NT2/D1 (cell line): ENCODE results near the gene KDR.

Experiments
- DNase-seq: peaks from one replicate; pipeline ENCODE4 v3.0.0-alpha.2; 2011; ENCODE audit warnings: low read depth, low spot score
- H3K27me3 ChIP-seq: 2 replicates; pipeline ENCODE4 v1.6.0; 2011; ENCODE audit warnings: mild to moderate bottlenecking; ENCODE audit not compliant: insufficient read length, insufficient read depth
- H3K36me3 ChIP-seq: 2 replicates; pipeline ENCODE4 v1.6.1; 2011; ENCODE audit warnings: mild to moderate bottlenecking, low read length, mixed read lengths; ENCODE audit not compliant: insufficient read depth, insufficient read length
- H3K4me1 ChIP-seq: 2 replicates; pipeline ENCODE4 v1.5.1; 2011; ENCODE audit not compliant: insufficient read depth, insufficient read length
- H3K4me3 ChIP-seq: 2 replicates; pipeline ENCODE4 v1.5.1; 2011; ENCODE audit warnings: low read depth; ENCODE audit not compliant: insufficient read length
- H3K9ac ChIP-seq: 2 replicates; pipeline ENCODE4 v1.6.0; 2011; ENCODE audit warnings: low read depth; ENCODE audit not compliant: insufficient read length
- H3K9me3 ChIP-seq: 2 replicates; pipeline ENCODE4 v1.5.1; 2011; ENCODE audit warnings: mild to moderate bottlenecking, low read length; ENCODE audit not compliant: insufficient read depth
- SUZ12 ChIP-seq: IDR thresholded peaks from 2 replicates; pipeline ENCODE4 v1.6.1; 2011; ENCODE audit not compliant: insufficient read length, insufficient read depth; ENCODE audit errors: extremely low read depth
- YY1 ChIP-seq: IDR thresholded peaks from 2 replicates; pipeline ENCODE4 v1.6.1; 2011; ENCODE audit not compliant: insufficient read length, insufficient read depth
- ZNF274 ChIP-seq: IDR thresholded peaks from 2 replicates; pipeline ENCODE4 v1.6.1; 2011; ENCODE audit warnings: mild to moderate bottlenecking, low read depth, low read length

KDR gene

DNA sequence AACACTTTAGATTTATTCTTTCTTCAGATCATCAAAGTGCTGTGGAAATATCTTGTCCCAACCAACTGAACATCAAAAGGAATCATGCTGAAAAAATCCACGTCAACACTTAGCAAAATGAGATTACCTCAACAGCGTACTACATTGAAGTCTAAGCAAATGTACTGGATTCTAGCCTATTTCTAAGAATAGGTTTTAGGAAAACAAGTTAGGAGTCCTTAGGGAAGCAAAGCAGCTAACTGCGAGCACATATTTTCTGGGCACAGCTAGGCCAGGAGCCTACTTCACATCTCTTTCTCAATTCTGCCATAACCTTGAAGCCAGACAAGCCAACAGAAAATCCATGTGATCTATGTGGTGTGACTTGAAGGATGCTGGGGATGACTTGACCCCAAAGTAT lies 22.2 kb downstream of the KDR start:
- no peaks in the 10 kb centered on the region for H3K9me3 ChIP-seq
- TF ChIP-seq SUZ12 (no peak), YY1 (no peak), ZNF274 (no peak)
- no peak overlapping the region for H3K4me3 ChIP-seq
- no peaks in the 10 kb centered on the region for H3K36me3 ChIP-seq
- no peaks in the 10 kb centered on the region for H3K4me1 ChIP-seq
- no peak for DNase-seq
- no peaks in the 10 kb centered on the region for H3K27me3 ChIP-seq
- H3K9ac ChIP-seq: no peak overlapping the region

DNA sequence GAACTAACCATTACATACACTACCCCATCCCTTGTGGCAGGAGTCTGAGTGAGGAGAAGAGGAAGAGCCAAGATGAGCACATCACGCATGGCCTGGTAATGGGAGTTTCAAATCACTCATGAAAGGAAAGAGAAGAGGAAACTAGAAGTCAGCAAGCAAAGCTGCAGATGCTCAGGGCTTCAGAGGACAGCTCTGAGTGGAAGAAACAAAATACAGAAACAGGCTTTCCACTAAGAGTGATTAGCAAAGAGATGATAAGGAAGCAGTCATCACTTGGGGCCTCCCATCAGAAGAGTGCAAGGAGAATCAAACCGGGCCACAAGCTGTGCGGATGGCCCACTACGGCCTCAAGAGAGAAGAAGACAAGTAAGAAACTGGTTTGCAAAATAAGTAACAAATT lies 25.6 kb downstream of the KDR start:
- no peaks in the 10 kb centered on the region for H3K27me3 ChIP-seq
- no peaks in the 10 kb centered on the region for H3K4me1 ChIP-seq
- H3K36me3 ChIP-seq: no peaks in the 10 kb centered on the region
- no peak for DNase-seq
- no peaks in the 10 kb centered on the region for H3K9me3 ChIP-seq
- no peak overlapping the region for H3K9ac ChIP-seq
- TF ChIP-seq YY1: no peak
- no peak for TF ChIP-seq SUZ12
- no peak for TF ChIP-seq ZNF274
- H3K4me3 ChIP-seq: no peak overlapping the region

DNA sequence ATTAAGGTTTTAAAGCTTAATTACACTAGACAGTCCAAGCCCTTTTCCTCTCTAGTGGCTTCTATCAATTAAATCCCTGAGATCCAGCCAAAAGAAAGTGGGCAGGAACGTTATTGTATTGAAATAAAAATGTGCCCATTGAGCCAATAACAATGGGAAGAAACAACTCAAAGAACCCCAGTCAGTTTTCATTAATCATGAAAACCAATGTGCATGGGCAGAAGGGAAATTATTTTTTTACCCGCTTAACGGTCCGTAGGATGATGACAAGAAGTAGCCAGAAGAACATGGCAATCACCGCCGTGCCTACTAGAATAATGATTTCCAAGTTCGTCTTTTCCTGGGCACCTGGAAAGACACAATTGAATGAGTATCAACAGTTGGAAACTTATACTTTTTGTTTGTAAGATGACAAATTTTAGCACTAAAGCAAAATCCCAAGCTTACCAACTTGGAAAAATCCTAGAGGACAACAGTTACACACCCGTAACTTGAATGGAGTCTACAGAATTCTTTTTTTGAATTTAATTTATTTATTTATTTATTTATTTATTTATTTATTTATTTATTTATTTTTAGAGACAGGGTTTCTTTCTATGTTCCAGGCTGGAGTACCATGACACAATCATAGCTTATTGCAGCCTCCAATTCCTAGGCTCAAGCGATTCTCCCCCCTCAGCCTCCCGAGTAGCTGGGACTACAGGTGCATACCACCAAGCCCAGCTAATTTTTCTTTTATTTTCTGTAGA lies 26.8 kb downstream of the KDR start:
- Histone ChIP-seq H3K9ac (no peak overlapping the region), H3K36me3 (peaks cover 4% of the 10 kb centered on the region), H3K4me1 (no peaks in the 10 kb centered on the region), H3K27me3 (no peaks in the 10 kb centered on the region), H3K9me3 (no peaks in the 10 kb centered on the region), H3K4me3 (no peak overlapping the region)
- TF ChIP-seq YY1 (no peak), SUZ12 (no peak), ZNF274 (no peak)
- DNase-seq: no peak

DNA sequence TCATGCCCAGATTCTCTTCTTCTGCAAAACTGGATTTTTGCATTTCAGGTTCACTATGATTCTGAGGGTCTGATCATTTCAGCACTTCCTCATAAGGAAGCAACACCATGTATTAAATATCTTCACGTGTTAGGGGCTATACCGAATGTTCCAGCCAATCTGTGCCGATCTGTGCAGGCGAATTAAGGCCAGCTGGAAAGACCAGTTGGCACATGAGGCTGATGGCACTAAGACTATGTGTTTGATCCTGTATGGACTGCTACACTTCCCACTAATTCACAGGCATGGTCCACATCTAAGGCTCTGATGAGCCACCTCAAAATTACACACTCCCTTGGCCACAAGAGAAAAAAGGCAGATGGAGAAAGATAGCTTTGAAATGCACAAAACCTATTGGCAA lies 28.8 kb downstream of the KDR start:
- no peak overlapping the region for H3K9ac ChIP-seq
- H3K9me3 ChIP-seq: no peaks in the 10 kb centered on the region
- no peak overlapping the region for H3K4me3 ChIP-seq
- no peaks in the 10 kb centered on the region for H3K4me1 ChIP-seq
- peaks cover 4% of the 10 kb centered on the region for H3K36me3 ChIP-seq
- TF ChIP-seq ZNF274 (no peak), YY1 (no peak), SUZ12 (no peak)
- DNase-seq: no peak
- H3K27me3 ChIP-seq: no peaks in the 10 kb centered on the region

DNA sequence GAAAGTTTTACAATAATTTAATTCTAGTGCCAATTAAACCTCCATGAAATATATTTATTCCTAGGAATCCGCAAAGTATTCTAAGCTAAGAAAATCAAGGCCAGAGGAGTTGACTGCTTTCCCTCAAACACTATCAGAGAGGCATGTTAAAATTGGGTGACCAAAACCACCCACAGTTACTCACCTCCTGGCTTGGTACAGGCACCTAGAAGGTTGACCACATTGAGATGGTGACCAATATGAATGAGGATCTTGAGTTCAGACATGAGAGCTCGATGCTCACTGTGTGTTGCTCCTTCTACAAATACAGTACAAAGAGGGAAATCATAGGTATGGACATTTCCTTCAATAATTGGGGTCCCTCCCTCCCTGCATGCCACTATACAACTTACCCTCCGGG lies 29.4 kb downstream of the KDR start:
- Histone ChIP-seq H3K36me3 (peaks cover 4% of the 10 kb centered on the region), H3K27me3 (no peaks in the 10 kb centered on the region), H3K4me1 (no peaks in the 10 kb centered on the region), H3K9me3 (no peaks in the 10 kb centered on the region), H3K9ac (no peak overlapping the region), H3K4me3 (no peak overlapping the region)
- no peak for DNase-seq
- TF ChIP-seq ZNF274: no peak
- TF ChIP-seq SUZ12: no peak
- no peak for TF ChIP-seq YY1

DNA sequence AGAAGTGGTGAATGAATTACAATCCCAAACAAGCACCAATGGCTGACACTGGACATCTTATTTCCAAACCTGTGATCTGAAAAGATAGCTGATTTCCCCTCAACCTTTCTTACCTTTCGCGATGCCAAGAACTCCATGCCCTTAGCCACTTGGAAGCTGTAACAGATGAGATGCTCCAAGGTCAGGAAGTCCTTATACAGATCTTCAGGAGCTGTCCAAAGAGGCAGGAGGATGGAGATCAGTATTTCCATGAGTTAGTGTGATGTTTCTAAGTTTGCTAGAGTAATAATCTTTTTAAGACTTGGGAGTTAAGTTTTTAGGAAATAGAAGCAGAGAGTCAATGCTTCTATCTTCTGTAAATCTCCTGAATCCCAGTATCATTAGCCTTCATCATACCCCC lies 32.9 kb downstream of the KDR start:
- Histone ChIP-seq H3K4me3 (no peak overlapping the region), H3K27me3 (no peaks in the 10 kb centered on the region), H3K36me3 (peaks cover 4% of the 10 kb centered on the region), H3K9ac (no peak overlapping the region), H3K4me1 (no peaks in the 10 kb centered on the region), H3K9me3 (no peaks in the 10 kb centered on the region)
- no peak for TF ChIP-seq ZNF274
- no peak for TF ChIP-seq SUZ12
- TF ChIP-seq YY1: no peak
- DNase-seq: no peak

DNA sequence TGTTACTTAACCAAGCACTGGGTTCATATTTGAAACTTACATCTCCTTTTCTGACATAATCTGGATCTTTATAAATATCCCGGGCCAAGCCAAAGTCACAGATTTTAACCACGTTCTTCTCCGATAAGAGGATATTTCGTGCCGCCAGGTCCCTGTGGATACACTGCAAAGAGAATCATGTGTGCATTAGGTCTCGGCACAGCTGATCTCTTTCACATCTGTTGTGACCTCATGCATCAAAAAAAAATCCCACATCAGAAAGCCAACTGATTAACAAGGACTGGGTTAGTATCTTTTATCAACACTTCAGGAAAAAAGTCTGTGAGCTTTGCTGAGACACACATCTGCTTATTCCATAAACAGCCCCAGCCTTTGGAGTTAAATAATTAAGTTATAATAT lies 35.5 kb downstream of the KDR start:
- Histone ChIP-seq H3K4me3 (no peak overlapping the region), H3K27me3 (no peaks in the 10 kb centered on the region), H3K9ac (no peak overlapping the region), H3K9me3 (no peaks in the 10 kb centered on the region), H3K36me3 (peaks cover 4% of the 10 kb centered on the region), H3K4me1 (no peaks in the 10 kb centered on the region)
- TF ChIP-seq YY1 (no peak), SUZ12 (no peak), ZNF274 (no peak)
- DNase-seq: no peak
